HG03103 (cell line): ENCODE results near the gene NCOA1.
"Not testable (repeated sequence)": the region's sequence is repeated elsewhere in the genome, so short reads cannot be mapped to it uniquely, and the experiment has no call there.

Experiments used
- ATAC-seq: cut with Tn5 transposase; IDR thresholded peaks from one replicate; pipeline ENCODE4 v1.9.1; 2021; ENCODE audit warnings: low read depth; ENCODE audit not compliant: unreplicated experiment

NCOA1 gene

DNA sequence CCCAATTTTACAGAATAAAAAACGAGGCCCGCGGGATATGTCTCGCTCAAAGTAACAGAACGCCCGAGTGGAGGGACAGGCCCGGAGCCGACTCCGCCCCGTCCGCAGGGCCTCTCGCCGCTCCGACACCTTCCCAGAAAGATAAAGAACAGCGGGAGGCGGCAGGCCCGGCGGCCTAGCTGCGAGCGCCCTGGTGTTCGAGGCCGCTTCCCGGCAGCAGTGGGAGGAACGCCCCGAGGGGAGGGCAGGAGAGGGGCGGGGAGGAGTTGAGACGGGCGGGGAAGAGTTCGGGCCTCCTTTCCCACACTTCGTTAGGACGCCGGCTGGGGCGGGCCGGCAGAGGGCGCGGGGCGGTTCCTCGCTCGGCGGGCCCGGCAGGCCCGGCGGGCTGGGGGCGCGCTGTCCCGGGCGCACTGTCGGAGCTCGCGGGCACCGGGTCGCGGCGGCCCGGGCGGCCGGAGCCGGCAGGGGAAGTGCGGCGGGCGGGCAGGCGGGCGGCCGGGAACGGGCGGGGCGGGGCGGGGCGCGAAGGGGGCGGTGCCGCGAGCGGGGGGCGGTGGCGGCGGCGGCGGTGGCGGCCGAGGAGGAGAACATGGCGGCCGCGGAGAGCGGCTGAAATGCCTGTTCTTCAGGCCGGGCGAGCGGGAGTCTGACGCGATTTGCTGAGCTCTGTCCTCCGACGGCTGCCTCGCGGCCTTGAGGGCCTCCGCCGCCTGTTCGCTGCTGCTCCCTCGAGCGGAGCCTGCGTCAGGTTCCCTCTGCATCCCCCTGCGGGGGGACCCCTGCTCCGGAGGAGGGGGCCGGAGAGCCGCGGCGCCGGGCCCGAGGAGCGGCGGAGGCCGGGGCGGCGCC, at the start of gene NCOA1:
NCOA1 (plus strand) TSS at position 565 of the 852 bp plus-strand sequence. CDS start 167,424 bp downstream, outside the sequence.
- ATAC-seq: peak; percentile 60

DNA sequence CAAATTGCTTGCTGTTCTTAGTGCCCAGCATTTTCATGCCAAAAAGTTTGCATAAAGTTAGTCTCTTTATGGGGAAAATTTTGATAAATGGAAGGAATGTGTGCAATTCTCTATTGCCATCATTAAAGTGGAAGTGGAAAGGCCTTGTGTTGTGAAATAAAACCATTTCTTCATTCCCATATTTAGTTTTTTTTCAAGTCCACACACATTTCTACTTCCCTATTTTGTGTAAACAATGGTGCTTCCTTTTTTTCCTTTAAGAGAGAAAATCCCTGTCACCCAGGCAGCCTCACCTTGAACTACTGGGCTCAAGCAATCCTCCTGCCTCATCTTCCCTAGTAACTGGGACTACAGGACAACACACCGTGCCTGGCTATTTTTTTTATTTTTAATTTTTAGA, 42.3 kb upstream of the NCOA1 start:
- no peak for ATAC-seq

DNA sequence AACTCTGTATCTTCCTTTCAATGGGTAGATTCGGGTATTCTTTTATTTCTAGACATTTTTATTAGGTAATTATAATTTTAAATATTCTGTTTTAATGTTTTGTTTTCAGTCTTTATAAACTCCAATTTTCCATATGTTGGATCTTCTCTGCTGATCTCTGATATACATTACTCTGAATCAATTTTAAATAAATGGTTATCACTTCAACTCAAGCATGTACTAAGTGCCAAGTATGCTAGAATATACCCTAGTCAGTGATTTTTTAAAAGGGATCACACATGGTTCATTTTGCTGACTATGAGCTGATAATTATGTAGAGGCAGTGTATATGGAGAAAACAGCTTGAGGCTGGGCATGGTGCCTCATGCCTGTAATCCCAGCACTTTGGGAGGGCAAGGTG, 41.7 kb upstream of the NCOA1 start:
- no peak for ATAC-seq

DNA sequence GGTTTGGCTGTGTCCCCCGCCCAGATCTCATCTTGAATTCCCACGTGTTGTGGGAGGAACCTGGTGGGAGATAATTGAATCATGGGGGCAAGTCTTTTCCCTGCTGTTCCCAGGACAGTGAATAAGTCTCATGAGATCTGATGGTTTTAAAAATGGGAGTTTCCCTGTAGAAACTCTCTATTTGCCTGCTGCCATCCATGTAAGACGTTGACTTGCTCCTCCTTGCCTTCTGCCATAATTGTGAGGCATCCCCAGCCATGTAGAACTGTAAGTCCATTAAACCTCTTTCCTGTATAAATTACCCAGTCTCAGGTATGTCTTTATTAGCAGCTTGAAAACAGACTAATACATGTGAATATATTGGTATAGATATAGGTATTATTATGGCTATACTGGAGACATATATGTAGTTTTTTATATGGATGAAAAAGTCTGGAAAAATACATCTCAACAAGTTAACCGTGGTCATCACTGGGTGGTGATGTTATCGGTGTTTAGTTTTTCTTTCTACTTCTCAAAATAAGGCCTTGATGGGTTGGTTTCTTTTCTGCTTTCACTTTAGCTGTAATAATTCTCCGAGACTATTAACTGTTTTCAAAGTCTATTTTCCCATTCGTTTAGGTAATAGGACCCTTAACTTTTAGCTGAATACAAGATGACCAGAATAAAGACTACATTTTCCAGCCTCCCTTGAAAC, 39.1 kb upstream of the NCOA1 start:
- ATAC-seq: no peak

DNA sequence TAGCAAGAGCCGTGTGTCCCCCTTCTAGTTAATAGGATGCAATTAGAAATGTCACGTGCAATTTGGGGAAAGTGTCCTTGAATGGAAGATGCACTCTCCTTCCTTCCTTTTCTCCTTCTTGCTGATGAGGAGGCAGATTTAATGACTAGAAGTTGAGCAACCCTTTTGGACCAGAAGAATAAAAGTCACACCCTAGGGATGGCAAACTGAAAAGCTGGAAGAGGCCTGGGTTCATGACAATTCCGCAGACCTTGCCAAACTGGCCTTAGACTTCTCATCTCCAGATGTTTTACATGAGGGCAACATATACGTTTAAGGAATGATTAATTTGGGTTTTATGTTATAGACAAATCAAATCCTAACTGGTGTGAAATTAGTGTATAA, 38.6 kb upstream of the NCOA1 start:
- ATAC-seq: no peak

DNA sequence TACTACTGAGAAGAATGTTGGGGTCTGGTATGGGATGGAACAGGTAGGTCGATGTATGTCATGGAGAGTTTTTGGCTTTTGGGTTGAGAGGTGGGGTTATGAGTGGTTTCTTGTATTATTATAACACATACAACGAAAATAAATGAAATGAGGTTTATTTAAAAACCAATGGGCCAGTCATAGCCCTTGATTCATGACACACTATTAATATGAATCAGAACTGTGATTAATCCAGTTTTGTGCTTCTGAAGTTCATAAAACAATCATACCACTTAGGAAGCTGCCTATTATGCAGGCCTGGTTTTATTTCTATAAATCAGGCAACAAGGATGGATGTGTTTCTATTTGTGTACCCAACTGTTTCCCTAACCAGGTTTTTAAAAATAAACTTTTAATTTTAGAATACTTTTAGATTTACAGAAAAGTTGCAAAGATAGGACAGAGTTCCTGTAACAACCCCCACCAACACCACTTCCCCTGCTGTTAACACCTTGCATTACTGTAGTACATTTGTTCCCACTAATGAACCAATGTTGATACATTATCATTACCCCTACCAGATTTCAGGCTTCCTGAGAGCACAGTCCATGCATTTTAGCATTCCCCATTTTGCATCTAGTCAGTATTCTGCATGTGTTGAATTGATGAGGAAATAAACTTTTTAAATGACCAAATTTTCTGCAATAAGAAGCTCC, 37.5 kb upstream of the NCOA1 start:
- ATAC-seq: no peak

DNA sequence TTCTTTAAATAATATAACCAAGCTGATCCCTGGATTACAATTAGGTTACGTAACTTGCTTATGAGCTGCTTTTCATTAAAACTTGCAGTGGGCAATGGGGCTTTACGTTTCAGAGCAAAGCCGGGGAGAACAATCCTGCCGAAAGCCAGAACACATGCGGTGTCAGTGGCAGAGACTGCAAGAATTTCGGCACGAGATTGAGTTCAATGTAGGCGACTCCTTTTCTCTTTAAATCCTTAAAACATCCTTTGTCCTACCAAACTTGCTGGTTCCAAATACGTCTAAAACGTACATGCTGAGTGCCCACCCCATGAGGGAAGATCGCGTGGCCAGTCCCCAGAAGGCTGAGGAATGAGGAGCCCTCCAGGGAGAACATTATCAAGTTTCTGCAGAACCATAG, 36.8 kb upstream of the NCOA1 start:
- ATAC-seq: no peak

DNA sequence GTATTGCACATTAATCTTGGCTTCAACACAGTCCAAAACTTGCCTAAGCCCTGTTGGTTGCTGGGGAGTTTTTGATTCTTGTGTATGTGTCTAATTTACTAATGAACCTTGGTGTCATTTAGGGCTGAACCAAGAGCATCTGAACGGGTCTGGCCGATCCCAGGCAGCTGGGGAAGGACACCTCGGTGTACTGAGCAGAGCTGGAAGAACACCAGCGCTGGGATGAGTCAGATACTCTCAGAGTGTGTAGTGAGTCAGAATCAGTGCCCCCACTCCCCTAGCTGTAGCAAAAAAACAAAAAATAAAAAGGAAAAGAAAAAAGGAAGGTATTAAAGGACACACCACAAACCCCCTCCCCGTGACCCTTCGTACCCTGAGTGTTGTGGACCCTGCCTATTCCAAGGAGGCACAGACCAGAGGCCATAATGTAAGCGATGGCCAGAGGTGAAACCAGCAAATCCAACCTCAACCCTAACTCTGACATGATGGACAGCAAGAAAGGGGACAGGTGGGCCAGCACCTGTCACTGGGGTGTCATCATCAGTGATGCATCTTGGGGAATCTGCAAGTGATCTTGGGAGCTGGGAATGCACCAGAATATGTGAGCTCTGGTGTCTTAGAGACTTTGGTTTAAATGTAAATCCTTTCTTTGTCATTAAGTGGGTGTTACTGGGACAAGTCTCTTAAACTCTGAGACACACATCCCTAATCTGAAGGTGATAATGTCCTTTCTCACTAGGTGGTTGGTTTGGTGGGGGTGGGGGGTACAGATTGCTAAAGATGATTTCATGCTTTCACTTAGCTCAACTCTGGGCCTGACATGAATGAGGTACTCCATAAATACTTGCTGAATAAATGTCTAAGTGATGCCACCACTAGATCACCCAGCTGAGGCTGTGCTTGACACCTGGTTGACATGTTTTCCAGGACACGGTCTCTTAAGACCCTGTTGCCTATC, 34.2 kb upstream of the NCOA1 start:
- no peak for ATAC-seq

DNA sequence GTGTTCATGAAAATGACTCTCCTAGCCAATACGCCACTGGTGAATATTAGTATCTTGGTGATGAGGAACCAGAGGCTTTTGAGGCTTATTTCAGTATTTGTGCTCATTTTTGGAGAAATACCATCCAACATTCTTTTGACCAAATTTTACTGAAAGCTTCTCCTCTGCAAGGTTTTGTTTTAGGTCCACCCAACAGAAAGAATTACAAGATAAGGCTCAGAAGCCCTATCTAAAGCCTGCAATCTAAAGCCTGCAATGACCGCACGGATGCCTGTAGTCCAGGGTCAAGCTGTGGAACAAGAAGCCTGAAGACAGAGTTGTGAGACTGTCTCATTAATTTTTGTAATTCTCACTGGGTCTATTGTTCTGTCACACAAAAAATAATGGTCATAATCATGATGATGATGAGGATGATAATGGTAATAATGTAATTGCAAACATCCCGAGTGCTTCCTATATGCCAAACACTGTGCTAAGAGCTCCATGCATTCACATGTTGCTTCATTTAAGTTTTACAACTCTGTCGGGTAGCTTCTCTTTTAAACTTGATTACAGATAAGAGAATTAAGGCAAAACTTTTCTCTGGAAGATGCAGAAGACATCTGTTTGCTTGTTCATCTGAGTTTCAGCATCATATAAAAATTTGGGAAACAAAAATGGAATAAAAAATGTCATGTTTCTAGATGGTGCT, 33.2 kb upstream of the NCOA1 start:
- ATAC-seq: no peak

DNA sequence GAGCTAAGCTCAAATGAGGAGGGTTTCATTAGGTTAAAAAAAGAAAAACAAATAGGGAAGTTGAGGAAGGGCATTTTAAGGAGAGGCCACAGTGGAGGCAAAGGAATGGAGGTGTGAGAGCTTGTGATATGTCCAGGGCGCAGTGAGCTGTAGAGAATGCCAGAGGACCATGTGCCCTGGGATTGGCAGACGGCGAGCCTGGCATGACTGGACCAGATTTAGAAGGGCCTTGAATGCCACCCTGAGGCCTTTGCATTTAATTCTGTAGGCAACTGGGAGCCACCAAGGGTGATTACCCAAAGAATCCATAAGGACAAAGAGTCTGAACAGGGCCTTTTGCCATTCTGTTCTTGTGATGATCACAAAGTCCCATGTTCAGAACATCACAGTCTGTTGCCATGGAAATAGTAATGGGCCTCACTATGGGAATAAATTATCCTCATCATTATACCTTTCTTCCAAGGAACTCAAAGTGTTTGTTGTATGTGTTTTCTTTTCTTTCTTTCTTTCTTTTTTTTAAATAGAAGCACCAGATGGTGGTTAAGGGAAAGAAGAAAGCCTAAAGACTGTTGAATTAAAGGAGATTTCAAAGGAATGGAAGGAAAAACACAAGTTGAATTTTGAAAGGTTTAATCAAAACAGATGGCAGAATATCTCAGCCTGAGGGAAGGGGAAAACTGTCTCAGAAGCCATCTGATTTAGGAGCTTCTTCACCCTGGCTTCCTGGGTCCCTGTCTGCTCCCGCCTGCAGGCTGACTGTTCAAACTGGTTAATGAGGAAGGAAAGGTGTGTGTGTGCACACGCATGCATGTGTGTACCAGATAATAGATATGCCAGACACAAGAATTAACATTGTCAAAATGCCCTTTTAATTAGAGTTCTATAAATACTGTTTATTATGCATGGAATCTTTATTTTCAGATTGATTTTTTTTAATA, 31.6 kb upstream of the NCOA1 start:
- no peak for ATAC-seq

DNA sequence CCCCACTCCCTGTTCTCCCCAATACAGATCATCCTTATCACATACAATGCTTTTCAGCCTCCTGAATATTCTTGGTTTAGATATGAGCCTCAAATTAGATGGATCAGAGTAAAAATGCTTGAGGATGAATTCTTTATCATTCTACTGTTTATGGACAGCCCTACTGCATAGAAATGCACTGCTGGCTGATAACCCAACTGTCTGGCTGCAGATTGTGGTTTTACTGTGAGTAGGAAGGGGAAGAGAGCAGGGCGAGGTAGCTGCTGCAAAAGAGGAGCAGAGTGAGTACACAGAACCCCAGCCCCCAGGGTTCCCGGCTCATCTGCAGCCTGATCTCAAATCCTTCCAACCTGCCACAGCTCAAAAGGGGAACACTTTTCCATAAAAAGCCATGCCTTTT, 29.4 kb upstream of the NCOA1 start:
- no peak for ATAC-seq

DNA sequence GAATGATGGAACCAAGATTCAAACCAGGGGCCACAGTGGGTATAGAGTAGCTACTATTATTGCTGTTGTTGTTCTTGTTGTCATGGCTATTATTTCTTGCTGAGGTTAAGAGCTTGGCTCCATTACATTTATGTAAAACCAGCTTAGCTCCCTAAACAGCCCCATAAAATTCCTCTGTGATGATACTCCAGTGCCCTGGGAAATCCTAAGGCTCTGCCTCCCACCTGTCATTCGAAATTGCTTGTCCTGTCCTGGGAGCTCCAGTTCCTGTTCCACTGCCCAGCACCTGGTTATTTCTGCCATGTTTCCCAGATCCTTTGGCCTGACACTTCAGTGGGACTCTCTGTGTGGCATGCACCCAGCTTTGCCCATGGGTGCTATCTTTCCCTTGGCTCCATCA, 27.8 kb upstream of the NCOA1 start:
- ATAC-seq: no peak

DNA sequence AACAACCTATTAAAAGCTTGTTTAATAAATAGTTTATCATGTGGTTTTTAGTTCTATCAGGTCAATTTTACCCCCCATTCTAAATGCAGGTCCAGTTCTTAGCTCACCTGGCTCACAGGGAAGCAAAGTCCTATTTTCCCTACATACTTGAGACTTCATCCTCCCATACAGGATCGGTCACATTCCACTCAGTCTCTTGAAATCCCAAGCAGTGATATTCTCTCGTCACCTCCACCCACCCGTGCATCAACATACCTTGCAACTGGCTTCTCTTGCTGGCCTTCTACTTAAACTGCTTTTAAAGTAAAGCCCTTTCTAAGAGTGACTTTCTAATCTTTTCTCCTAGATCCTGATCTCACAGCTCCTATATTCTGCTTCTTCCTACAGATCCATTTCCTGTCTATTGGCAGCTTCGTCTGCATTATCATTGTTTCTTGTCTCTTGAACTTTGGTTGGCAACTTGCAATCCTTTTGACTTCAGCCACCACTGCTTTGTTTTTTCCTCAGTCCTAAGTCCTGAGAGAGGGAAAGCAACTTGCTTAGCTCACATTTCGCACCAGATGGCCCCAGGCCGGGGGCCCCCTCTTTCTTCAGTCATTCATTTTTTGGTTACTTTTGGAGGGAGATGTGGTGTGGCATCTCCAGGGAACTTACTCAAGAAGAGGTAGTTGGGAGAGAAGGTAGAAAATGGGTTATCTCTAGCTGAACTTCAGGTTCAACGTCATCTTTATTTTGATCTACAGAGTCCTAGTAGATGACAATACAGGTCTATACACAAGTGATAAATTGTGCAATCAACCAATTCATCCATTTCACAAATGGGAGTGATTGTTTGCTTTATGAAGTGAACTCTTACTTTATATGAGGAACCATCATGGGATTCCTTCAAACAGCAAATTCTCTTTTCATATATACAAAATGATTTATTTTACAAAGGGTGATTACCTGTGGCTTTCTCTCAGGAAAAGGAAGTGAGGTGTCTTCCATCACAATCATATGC, 23.9 kb upstream of the NCOA1 start:
- ATAC-seq: no peak

DNA sequence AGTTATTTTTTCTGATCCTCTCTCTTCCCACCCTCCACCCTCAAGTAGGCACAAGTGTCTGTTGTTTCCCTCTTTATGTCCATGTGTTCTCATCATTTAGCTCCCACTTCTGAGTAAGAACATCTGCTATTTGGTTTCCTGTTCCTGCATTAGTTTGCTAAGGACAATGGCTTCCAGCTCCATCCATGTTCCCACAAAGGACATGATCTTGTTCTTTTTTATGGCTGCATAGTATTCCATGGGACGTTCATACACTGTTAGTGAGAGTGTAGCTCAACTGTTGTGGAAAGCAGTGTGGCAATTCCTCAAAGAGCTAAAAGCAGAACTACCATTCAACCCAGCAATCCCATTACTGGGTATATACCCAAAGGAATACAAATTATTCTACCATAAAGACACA, 22.6 kb upstream of the NCOA1 start:
- ATAC-seq: not testable (repeated sequence)

DNA sequence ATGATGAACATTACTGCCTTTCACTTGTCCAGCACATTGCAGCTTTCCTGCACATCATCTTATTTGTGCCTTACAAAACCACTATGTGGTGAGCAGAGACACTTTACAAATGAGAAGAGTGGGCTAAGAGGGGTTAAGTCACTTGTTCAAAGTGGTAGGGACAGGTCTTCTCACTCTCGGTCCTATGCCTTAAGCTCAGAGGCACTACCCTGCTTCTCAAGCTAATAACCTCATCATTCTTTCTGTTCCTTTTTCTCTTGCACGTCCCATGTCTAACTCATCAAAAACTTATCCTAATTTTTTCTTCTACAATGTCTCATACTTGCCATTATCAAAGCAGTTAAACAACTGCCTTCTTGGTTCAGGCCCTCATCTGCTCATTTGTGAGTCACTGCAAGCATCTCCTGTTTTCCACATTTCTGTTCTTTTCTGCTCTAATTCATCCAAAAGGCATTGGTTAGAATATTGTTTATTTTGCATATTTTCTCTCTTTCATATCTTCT, 21.9 kb upstream of the NCOA1 start:
- no peak for ATAC-seq

DNA sequence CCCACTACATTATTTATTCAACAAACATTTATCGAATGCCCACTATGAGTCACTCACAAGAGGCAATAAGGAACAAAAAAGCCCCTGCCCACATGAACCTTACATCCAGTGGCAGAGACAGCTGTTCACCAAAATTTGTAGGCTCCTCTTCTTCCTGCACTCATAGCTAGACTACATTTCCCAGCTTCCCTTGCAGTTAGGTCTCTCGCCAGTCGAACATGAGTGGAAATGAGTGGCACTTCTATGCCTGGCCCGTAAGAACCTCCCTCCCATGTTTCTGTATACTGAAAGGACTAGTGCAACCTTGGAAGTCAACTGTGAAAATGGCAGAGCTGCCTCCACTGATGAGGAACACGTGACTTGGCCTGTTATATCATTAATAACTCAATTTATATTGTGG, 19.4 kb upstream of the NCOA1 start:
- ATAC-seq: no peak

DNA sequence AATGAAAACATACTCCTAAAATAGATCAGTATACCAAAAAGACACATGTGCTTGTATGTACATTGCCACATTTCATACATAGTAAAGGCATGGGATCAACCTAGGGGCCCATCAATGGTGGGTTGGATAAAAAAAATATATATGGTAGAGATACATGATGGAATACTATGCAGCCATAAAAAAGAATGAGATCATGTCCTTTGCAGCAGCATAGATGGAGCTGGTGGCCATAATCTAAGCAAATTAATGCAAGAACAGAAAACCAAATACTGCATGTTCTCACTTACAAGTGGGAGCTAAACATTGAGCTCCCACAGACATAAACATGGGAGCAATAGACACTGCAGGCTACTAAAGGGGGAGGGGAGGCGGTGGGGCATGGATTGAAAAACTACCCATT, 18.6 kb upstream of the NCOA1 start:
- ATAC-seq: no peak
